ENCODE measurements around the gene RNF113B.

RNF113B gene

DNA sequence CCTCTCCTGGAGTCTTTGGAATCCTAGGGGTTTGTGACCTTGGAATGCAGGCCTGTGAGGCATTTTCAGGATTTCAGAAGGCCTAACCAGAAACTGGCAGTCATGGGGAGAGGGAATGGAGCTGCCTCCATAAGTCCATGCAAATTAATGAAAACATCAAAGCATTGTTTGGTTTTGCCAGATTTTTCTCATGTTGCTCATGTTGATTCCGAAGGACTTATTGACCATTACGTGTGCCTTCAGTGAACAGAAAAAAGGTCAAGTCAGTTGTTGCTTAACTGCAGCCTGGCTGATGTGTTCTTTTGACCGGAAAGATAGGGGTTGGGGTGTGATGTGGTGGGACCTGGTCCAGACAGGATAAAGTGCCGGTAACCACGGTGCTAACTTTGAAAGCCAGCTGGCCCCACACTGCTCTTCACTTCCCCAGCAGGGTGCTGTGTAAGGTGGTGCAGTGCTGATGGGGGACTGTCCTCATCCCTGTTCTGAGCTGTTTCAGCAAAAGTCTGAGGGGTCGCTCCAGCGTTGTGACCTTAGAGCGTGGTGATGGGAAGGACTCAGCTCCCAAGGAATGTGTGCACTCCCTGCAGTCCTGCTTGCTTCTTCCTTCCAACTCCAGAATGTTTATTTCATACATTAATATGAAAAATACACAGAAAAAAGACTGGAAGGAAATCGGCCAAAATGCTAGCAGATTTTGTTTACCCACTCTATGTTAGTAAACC, 3.5 kb downstream of the RNF113B start:
- no peak for DNase-seq

DNA sequence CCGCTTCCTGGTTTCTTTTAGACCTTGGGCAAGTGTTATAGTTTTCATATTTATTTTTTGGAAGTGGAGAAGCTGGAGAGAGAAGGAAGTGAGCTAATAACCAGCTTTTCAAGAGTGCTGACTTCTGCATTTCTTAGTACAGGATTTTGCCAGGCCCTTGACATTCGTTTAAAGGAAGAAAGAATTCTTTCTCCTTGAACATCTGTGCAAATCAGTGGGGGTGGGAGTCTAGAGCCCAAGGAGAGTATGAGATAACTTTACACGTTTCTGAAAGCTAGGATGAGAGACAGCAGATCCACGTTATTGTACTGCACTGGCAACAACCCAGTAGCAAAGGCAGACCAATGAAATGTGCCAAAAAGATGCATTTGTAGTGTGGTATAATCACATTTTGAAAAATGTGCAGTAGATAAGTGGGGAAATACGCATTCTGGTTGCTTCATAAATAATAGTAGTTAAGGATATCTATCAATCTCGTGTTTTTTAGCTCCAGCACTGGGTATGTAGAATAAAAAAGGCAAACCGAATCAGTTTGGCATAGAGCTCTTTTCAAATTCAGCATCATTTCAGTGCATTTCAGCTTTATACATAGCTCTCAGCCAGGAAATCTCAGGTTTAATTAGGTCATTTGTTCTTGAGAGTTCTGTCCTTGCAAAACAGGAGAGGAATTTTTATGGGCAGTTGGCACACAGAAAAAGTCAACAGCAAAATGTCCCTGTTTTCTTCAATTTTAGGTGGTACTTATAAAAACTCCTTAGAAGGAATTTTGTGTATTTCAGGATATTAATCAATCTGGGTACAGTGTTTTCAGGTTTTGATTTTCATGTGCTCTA, 4.3 kb downstream of the RNF113B start:
- no peak for DNase-seq

DNA sequence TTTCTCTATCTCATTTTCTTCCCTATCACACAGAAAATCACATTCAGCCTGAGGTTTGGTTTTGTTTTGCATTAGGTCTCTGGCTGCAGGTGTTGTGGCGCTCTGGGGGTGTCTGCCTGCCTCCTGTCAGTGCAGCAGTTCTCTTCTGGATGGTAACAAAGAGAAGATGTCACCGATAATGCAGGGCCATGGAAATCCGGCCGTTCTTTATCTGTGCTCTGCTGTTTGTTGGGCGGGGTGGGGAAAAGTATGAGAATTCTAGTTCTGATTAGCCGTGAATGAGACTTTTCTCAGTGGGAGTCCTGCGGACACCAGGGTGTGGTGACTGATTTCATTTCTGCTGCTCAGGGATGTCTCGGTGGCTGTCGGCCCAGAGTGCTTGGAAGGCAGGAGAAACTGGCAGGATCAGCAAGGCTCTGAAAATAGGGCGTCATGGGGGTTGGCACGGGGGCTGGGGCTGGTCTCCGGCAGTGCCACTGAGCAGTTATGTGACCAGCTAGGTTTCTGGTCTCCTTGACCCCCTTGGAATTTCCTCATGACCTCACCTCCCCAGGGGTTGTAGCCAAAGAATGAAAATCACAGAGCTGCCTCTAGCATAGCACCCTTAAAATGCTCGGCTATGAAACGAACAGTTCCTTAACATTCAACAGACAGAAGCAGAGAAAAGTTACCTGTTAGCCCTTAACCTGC, 5.0 kb downstream of the RNF113B start:
- DNase-seq: no peak

DNA sequence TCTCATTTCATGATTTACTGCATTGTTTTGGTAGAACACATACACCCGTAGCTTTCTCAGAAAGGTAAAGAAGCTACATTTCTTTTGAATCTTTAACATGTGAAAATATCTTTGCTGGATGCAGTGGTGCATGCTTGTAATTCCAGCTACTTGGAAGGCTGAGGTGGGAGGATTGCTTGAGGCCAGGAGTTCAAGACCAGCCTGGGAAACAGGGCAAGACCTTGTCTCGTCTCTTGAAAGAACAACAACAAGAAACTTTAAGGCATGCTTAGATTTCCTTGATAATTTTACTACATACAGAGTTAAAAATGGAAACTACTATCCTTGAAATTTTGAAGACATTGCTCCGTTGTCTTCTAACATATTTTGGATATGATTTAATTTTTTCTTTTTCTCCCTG, 7.7 kb downstream of the RNF113B start:
- no peak for DNase-seq

DNA sequence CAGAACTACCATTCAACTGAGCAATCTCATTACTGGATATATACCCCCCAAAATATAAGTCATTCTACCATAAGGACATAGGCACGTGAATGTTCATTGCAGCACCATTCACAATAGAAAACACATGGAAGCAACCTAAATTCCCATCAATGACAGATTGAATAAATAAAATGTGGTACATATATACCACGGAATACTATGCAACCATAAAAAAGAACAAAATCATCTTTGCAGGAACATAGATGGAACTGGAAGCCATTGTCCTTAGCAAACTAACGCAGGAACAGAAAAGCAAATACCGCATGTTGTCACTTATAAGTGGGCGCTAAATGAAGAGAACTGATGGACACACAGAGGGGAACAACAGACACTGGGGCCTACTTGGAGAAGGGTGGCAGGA, 14.1 kb downstream of the RNF113B start:
- DNase-seq: no peak

DNA sequence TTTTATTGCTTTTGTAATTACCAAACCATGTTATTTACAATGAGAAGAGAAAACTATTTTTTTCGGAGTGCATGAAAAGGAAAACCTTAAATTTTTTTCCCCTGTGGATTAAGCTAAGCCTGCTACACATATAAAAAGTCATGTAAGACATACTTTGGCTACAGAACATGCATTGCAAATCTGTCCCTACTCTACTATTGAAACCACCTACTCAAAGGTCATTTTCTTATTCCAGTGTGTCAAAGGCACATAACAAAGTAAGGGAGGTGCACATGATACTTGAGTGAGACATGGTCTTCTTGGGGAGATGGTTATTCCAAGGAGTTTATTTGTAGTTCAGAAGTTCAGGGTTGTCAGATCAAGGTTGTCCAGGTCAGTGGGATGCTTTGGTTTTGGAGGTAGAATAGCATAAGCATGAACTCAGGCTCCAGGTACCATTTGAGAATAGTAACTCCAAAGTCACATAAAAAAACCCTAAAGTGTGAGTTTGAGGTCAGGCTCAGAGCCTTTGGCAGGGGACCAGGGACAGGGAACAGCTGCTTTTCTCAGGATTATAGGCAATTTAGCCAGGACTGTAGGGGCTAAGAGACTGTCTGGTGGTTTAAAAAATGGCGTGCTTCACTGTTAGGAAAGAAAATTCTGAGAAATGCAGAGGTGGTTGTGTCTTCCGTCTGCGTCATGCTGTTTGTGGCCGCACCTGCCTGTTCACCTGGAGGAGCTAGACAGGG, 18.7 kb downstream of the RNF113B start:
- no peak for DNase-seq

DNA sequence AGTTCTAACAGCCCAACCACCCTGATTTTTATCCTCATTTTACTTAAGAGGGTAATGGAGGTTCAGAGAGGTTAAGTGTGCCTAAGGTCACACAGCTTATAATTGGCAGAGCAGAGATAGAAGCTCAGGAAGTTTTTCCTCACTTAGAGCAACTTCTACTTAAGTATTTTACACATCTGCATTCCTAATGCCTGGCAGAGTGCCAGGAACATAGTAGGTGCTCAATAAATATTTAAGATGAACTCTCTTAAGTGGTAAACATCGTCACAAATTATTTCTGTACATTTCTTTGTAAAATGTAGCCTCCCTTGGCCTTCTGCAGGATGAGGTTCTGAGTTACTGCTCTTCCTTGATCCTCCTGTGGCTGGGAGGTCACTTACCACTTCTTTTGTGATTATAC, 19.5 kb downstream of the RNF113B start:
- no peak for DNase-seq

DNA sequence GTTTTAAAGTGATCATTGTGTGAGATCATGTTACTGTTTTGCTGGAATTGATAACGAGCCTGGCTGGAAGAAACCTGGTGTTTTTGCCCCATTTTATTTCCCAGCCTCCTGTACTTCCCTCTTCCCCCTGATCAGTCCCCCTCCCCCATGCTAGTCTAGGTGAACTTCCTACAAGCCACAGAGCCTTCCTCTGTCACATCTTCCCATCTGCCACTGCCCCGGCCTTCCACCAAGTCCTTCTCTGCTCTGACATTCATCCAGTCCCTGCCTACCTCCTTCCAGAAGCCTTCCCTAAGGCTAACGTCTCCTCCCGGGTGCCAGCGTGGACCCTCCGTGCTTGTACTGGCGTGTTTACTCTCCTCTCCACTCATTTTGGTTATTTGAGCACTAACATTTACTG, 19.9 kb downstream of the RNF113B start:
- DNase-seq: no peak

DNA sequence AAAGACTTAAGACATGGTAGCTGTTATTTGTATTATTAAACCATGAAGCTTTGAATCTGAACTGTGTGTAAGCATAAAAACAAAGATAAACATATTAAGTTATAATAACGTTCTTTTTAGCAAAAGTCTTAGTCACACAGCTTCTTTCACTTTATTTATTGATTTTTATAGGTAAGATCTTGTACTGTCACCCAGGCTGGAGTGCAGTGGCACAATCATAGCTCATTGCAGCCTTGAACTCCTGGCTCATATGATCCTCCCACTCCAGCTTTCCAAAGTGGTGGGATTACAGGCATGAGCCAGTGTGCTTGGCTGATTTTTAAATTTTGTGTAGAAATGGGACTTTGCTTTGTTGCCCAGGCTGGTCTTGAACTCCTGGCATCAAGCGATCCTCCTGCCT, 20.8 kb downstream of the RNF113B start:
- DNase-seq: no peak

DNA sequence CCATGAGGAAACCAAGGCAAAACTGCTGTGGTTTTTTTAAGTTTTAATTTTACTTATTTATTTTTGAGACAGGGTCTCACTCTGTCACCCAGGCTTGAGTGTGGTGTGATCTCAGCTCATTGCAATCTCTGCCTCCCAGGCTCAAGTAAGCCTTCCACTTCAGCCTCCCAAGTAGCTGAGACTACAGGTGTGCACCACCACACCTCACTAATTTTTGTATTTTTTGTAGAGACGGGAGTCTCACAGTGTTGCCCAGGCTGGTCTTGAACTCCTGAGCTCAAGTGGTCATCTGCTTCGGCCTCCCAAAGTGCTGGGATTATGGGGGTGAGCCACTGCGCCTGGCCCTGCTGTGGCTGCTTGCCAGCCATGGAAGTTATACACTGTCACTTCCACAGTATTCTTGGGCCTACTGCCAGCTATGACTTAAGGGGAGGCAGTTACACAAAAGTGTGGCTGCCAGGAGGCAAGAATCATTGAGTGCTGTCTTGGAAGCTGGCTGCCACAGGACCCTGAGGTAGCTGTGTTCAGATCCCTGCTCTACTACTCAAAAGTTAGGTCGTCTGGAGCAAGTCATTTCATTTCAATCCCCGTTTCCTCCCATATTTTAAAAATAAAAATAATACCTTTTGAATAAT, 21.5 kb downstream of the RNF113B start:
- no peak for DNase-seq

DNA sequence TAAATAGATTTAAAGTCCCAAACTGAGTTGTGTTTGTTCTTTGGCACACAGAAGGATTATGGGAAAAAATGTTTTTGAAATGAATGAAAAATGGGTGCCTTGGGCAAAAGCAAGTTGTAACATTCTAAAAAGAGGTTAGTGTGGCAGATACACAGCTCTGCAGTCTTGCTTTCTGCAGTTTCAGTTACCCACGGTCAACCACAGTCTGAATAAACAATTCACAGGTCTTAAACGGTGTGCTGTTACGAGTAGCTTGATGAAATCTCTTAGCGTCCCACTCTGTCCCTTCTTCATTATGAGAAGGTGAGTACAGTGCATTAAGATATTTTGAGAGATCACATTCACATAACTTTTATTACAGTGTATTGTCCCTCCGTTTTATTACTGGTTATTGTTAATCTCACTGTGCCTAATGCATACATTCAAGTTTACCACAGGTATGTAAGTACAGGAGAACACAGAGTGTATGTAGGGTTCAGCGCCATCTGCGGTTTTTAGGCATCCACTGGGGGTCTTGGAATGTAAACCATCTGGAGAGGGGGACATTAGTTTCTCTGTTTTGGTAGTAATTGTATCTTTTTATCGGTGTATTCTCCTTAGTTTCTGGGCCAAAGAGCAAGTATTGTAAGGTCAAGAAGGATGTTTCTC, 26.1 kb downstream of the RNF113B start:
- DNase-seq: no peak

DNA sequence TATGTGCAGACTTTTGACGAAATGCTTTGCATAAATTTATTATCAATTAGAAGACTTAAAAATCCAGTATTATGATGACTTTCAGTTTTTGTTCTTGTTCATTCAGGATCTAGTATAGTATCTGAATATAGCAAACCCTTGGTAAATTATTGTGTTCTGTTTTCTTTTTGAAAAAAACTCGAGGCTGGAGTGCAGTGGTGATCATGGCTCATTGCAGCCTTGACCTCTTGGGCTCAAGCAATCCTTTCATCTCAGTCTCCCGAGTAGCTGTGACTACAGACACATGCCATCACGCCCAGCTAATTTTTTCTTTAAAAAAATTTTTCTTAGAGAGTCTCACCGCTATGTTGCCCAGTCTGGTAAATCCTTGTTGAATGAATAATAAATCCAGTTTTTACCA, 29.5 kb downstream of the RNF113B start:
- DNase-seq: no peak

DNA sequence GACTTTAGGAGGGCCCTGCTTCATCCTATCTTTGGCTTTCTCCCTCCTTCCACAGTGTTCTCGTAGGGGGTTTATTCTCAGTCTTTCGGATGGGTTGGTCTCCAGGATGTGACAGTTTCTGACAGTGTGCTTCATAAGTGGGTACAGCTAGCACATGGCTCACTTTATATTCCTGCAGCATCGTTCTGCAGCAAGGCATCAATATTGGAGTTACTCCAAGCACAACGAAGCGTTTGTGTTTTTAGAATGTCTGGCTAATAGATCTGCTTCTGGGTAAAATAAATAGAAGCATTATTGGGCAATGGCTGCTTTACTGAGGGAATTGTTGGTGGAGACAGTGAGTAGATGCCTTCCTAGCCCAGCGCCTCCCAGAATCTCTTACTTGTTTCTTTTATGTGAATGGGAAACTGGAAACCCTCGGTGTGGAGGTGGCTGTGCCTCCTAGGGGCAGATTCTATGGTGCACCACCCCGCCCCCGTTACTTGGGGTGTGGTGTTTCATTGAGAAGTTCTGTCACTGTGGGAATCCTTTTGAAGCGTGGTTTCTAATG, 32.2 kb downstream of the RNF113B start:
- peak; percentile 7 for DNase-seq

DNA sequence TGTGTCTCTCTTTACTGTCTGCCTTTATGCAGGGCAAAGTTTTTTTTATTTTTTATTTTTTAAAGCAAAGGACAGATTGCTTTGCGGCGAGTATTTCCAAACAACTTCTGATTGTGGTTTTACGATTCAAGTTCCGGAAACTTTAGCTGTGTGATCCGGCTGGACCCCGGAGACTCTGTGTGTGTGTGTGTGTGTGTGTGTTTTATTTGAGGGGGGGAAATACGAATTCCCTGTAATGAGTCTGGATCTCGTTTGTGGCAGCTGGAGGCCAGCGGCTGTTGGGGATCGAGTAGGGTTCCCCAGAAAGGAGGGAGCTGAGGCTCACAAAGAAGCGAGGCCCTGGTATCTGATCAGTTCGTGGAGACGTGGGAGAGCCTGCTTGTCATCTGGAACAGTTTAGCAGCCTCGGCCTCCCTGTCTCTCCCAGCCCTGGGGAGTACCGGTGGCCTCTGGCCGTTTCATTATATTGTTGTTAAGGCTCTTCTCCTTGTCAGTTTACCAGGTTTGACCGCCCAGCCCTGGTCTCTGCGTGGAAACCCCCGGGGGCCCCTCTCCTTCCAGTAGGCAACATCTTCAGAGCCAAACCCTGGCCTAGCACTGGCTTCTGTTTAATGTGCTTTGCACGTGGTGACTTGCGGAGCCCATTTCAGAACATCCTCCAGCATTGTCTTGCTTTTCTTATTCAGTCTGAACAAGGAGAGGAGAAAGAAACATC, 32.9 kb downstream of the RNF113B start:
- DNase-seq: peak; percentile 57

DNA sequence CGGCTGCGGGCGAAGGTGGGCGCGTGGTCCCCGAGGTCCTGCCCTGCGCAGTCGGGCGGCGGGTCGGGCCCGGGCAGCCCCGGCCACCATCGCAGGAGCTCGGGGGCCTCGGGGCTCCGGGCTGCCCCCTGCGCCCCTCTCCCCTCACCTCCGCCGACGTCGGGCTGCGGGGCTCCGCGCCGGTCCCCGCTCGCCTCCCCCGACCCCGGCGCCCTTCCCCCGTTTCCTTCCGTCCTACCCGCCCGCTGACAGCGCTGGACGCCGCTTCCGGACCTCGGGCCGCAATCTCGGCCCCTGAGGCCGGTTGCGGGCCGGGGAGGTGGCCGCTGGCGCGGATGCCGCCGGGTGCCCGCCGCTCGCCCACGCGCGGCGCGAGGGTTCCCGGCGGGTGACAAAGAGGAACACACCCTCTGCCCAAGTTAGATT, 33.5 kb downstream of the RNF113B start:
- no peak for DNase-seq

DNA sequence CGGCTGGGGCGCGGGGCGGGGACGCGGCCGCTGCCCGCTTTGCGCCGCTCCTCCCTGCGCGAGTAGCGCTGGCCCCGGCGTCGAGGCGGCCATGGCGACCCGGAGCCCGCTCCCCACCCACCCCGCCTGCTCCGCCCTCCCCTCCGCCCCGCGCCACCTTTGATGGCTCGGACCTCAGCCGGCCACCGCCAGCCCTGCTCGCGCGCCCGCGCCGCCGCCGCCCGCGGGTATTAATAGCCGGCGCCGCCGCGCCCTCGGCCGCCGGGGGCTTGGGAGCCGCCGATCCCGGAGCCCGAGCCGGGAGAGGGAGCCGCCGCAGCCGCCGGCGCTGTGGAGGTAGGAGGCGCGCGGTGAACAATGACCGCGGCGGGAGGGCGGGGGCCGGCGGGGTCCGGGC, 33.9 kb downstream of the RNF113B start:
- DNase-seq: no peak

DNA sequence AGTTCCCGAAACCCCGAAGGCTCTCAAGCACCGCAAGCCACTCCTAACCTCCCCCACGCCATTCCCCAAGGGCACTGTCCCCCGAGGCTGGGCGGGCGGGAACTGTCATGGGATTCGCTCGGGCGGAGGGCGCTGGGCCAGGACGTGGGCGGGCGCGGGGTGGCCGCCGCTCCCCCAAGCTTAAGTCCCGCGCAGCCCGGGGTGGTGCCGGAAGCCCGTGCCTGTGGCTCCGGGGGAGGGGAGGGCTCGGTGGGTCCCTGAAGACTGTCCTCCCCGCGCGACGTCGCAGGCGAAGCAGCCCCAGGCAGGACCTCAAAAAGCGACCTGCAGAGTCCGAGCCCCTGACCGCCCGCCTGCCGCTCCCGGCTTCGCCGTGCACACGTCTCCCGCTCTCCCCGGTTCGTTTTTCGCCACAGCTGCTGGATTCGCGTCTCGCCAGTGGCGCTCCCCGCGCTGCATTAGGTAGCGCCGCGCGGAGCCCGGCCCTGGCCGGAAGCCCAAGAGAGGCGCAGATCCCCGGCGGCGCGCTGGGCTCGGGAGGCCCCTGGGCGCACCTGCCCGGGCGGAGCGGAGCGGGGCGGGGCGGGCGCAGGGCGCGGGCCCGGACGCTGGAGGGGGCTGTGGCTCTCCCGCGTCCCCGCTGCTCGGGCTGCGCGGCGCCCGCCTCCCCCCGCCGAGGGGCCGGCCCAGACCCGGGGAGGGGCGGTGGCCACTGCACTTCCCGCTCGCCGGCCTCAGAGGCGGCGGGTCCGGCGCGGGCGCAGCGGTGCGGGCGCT, 34.5 kb downstream of the RNF113B start, which contains the start of gene FARP1:
Gene FARP1, plus strand, starts transcription at position 715 of the 777 bp plus-strand sequence. CDS start 70,149 bp downstream, outside the sequence.
- DNase-seq: peak; percentile 43

DNA sequence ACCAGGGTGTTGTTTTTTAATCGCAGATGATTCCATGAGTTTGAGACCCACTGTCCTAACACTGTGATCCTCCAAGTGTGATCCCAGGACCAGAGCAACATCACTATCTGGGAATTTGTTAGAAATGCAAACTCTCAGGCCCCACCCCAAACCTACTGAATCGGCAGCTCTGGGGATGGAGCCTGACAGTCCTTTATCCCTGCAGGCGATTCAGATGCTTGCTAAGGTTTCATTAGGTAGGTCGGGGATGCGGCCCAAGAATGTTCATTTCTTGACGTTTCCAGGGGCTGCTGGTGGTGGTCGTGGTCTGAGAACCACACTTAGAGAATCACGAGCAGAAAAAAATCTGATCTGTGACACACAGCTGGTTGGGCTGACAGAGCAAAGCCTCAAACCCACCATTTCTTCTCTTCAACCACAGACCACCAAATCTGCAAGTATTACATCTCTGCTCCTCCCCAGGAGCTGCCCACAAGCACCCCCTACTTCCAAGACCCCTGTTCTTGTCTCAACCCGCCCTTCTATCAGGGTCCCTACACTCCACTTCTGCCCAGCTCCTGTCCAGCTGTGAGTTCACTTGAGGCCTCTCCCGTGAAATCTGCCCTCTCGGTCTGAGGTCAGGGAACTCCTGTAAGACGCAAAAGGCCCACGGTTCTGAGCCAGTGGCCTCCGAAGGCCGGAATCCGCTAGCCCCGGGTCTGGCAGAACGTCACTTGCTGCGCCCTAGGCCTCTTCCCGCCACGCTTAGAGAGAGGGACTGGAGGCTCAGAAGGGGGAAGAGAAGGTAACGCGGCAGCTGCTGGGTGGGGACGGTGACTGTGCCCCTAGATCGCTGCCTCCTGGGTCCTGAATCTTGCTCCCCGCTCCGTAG, 35.3 kb downstream of the RNF113B start:
- DNase-seq: peak; percentile 29

DNA sequence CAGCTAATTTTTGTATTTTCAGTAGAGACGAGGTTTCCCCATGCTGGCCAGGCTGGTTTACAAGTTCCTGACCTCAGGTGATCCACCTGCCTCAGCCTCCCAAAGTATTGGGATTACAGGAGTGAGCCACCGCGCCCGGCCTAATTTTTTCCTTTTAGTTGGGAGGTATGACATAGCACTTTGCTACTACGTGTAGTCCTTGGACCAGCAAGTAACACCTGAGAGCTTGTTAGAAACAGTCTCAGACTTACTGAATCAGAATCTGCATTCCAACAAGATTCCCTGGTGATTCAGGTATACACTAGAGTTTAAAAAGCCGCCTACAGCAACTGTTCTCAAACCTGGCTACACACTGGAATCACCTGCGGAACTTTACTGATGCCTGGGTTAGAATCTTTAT, 36.0 kb downstream of the RNF113B start:
- DNase-seq: no peak
